GM21528 (cell line): Measurements from ENCODE around the gene NUP85.
"Not testable (repeated sequence)": the region's sequence is repeated elsewhere in the genome, so short reads cannot be mapped to it uniquely, and the experiment has no call there.

Source experiments
- ATAC-seq: cut with Tn5 transposase; IDR thresholded peaks from one replicate; pipeline ENCODE4 v1.9.1; 2021; ENCODE audit warnings: mild to moderate bottlenecking, moderate library complexity; ENCODE audit not compliant: unreplicated experiment, low FRiP score

Gene NUP85

GRCh38 chr17:75194879-75195278 lies 10.6 kb upstream of the NUP85 start:
- no peak for ATAC-seq

GRCh38 chr17:75199886-75200618 lies 5.4 kb upstream of the NUP85 start:
- no peak for ATAC-seq

GRCh38 chr17:75205793-75206163 lies 299 bp downstream of the NUP85 start:
- ATAC-seq: no peak

- not testable (repeated sequence) for ATAC-seq
These were observed 1.6 kb downstream of the NUP85 start for GRCh38 chr17:75207050-75207407.

GRCh38 chr17:75207760-75208159 lies 2.3 kb downstream of the NUP85 start:
- ATAC-seq: no peak

- ATAC-seq: no peak
These were observed 2.7 kb downstream of the NUP85 start for GRCh38 chr17:75208161-75208560.

DNA sequence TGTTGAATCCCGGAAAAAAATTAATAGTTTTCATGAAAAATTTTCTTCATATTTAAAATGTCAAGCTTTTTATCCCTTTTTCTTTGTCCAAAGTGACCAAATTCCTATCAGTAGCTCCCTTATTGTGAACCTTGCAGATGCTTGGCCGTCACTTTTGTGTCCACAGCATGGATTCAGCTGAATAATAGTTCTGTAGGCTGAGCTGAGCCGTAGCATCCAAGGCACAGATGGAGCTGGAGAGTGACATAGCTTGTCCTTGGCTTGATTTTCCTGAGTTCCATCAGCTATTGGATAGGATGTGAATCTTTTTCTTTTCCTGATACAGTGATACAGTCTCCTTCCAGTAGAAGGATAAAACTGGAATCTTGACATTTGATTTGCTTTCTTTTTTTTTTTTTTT lies 3.6 kb downstream of the NUP85 start:
- no peak for ATAC-seq

GRCh38 chr17:75218131-75218530 lies 12.7 kb downstream of the NUP85 start:
- no peak for ATAC-seq

GRCh38 chr17:75219815-75220214 lies 14.3 kb downstream of the NUP85 start:
- no peak for ATAC-seq

- no peak for ATAC-seq
These were observed 19.5 kb downstream of the NUP85 start for GRCh38 chr17:75225016-75225415.

GRCh38 chr17:75227729-75228128 lies 22.2 kb downstream of the NUP85 start:
- no peak for ATAC-seq

DNA sequence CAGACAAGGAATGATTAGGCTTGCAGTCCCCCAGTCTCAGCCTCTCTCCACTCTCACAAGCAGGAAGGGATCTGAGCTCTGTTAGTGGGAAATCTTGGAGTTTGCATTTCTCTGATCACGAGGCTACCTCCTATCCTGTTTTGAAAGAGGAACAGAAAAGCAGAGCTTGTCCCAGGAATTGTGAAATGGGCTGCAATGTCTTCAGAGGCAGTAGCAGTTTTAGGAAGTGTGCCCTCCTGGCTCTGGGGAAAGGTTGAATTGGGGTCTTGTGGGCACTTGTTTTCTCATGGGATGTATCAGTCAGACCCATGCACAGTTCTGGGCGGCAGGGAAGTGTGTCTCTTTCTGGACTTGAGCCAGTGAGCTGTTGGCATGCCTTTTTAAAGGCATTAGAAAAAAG lies 22.8 kb downstream of the NUP85 start:
- ATAC-seq: no peak

DNA sequence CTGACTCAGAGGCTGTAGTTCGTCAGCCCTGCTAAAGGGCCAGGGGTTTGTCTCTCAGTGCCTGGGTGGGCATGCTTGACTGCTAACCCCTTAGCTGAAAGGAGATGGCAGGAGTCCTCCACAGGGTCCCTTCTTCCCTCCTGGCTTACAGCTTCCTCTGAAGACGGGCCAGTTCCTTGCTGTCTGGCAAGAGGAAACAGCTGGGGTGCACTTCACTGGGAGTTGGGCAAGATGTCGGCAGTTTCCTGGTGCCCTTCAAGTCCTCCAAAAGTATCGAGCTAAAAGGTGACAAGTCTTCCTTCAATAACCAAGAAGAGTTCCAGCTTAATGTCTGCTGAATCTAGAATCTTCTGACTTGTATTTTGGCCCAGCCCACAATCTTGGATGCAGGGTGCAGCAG lies 23.4 kb downstream of the NUP85 start:
- ATAC-seq: no peak

DNA sequence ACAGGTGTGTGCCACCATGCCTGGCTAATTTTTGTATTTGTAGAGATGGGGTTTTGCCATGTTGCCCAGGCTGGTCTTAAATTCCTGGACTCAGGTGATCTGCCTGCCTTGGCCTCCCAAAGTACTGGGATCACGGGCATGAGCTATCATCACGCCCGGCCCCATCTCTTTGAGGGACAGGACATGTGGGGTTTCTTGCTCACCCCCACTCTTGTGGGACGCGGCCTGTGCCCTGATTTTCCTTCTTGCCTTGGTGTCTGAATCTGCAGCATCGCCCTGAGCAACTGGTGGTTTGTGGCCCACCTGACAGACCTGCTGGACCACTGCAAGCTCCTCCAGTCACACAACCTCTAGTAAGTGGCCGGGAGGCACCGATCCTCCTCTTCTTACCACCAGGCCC lies 25.6 kb downstream of the NUP85 start:
- ATAC-seq: no peak

GRCh38 chr17:75231741-75232464 lies 26.4 kb downstream of the NUP85 start:
- ATAC-seq: no peak

DNA sequence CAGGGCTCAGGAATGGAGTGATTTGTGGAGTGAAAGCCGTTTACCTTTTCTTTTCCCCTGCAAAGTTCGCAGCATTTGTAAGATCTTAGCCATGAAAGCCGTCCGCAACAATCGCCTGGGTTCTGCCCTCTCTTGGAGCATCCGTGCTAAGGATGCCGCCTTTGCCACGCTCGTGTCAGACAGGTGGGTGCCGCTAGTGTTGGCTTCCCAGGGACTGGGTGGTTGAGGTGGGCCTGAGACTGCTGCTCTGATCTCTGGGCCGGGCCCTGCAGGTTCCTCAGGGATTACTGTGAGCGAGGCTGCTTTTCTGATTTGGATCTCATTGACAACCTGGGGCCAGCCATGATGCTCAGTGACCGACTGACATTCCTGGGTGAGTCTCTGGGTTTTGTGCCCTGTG lies 27.3 kb downstream of the NUP85 start:
- ATAC-seq: no peak

GRCh38 chr17:75237100-75238014 lies 31.9 kb downstream of the NUP85 start:
- no peak for ATAC-seq

DNA sequence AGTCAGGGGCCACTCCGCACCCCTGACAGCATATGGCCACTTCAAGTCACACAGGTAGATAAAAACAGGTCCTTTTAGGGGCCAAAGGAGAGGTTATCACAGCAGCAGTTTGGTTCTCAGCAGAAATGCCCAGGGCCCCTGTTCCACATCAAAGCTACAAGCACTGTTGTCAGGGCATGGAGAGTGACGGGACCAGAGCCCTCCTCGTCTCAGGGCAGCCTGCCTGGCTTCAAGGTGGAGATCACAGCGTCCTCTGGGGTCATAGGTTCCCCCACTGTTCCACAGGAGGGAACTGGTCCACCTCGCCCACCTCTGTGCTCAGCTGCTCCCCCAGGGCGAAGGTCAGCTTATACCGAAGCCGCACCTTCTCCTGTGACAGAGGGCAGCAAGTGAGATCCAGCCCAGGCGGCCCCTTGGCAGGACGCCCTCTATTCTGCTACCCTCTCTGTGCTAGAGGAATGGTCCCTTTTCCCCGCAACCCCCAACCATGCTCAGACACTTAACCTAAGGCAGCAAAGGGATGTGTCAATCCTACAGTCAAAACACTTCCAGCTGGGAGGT lies 32.6 kb downstream of the NUP85 start:
- no peak for ATAC-seq

GRCh38 chr17:75238684-75239191 lies 33.3 kb downstream of the NUP85 start:
- no peak for ATAC-seq

- no peak for ATAC-seq
These were observed 33.7 kb downstream of the NUP85 start for GRCh38 chr17:75239214-75239613.
